ENCODE measurements around the gene CACNA2D4.

CACNA2D4 gene

GRCh38 chr12:1882405-1882804 is 36.0 kb downstream of the CACNA2D4 start:
- Histone ChIP-seq H3K27me3 (replicated peaks; ENCODE audit: control insufficient read depth, insufficient read depth, low read length) (peaks cover 84% of the 10 kb centered on the region), H3K36me3 (ENCODE audit: control insufficient read depth, insufficient read depth, low read length, severe bottlenecking) (no peaks in the 10 kb centered on the region), H3K9ac (ENCODE audit: low read length) (no peak overlapping the region), H3K4me1 (ENCODE audit: control insufficient read depth, insufficient read depth, low read length) (no peaks in the 10 kb centered on the region), H3K4me3 (ENCODE audit: low read length) (no peak overlapping the region), H3K9me3 (ENCODE audit: control insufficient read depth, low read length) (no peaks in the 10 kb centered on the region)
- no peak for DNase-seq (ENCODE audit: low read depth)

DNA sequence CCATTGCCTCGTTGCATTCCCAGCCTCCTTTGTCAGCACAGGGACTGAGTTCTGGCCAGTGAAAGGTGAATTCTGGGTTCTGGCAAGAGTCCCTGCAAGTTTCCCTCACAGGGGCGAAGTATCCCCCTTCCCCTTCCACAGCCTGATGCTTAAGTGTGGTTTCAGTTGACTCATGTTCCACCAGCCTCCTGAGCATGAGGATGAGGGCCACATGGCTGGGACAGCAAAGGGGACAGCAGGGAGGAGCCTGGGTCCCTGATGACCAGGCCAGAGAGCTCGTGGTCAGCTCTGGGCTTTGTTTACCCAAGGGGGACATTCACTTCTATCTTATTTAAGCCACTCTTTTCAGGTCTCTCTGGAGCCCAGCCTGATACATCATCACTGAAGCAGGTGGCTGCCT is 36.5 kb downstream of the CACNA2D4 start:
- no peak for DNase-seq (ENCODE audit: low read depth)
- no peaks in the 10 kb centered on the region for H3K4me1 ChIP-seq (ENCODE audit: control insufficient read depth, insufficient read depth, low read length)
- H3K4me3 ChIP-seq (ENCODE audit: low read length), result no peak overlapping the region
- peaks cover 84% of the 10 kb centered on the region for H3K27me3 ChIP-seq (replicated peaks; ENCODE audit: control insufficient read depth, insufficient read depth, low read length)
- no peak overlapping the region for H3K9ac ChIP-seq (ENCODE audit: low read length)
- no peaks in the 10 kb centered on the region for H3K36me3 ChIP-seq (ENCODE audit: control insufficient read depth, insufficient read depth, low read length, severe bottlenecking)
- peaks cover 3% of the 10 kb centered on the region for H3K9me3 ChIP-seq (ENCODE audit: control insufficient read depth, low read length)

DNA sequence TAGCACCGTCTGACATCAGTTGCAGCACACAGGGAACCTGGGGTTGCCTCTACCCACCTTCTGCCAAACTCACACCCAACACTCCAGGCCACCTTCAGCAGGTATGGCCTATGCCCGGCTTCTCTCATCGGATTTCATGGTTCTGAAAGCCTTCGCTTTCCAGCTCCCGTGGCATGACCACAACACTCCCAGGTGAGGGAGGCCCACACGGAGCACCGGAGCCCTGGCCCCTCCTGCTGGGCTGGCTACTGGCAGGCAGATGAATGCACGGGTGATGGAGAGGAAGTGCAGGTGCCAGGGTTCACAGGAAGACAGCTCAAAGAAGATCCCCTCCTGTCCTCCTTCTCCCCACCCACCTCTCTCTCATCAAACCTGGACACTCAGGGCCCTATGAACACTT is 37.2 kb downstream of the CACNA2D4 start:
- Histone ChIP-seq H3K27me3 (replicated peaks; ENCODE audit: control insufficient read depth, insufficient read depth, low read length) (peaks cover 84% of the 10 kb centered on the region), H3K4me1 (ENCODE audit: control insufficient read depth, insufficient read depth, low read length) (no peaks in the 10 kb centered on the region), H3K9ac (ENCODE audit: low read length) (no peak overlapping the region), H3K9me3 (ENCODE audit: control insufficient read depth, low read length) (peaks cover 8% of the 10 kb centered on the region), H3K36me3 (ENCODE audit: control insufficient read depth, insufficient read depth, low read length, severe bottlenecking) (no peaks in the 10 kb centered on the region), H3K4me3 (ENCODE audit: low read length) (no peak overlapping the region)
- no peak for DNase-seq (ENCODE audit: low read depth)

DNA sequence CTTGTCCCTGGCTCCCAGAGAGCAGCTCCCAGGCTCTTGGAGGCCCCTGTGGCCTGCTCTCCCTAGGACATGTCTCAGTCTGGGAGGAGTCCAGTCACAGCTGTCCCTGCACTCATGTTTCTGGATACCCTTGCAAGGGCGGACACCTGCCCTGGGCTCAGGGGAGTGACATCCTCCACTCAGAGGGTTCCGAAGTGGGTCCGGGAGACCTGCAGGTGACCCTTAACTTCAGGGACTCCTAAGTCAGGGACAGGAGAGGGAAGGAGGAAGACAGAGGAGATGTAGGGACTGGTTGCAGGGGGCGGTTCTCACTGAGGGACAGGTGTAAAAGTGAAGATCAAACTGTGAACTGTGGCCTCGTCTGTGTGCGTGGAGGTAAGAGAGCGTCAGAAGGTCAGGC is 37.6 kb downstream of the CACNA2D4 start:
- no peak for DNase-seq (ENCODE audit: low read depth)
- Histone ChIP-seq H3K4me1 (ENCODE audit: control insufficient read depth, insufficient read depth, low read length) (no peaks in the 10 kb centered on the region), H3K9ac (ENCODE audit: low read length) (no peak overlapping the region), H3K36me3 (ENCODE audit: control insufficient read depth, insufficient read depth, low read length, severe bottlenecking) (no peaks in the 10 kb centered on the region), H3K4me3 (ENCODE audit: low read length) (no peak overlapping the region), H3K27me3 (replicated peaks; ENCODE audit: control insufficient read depth, insufficient read depth, low read length) (peaks cover 84% of the 10 kb centered on the region), H3K9me3 (ENCODE audit: control insufficient read depth, low read length) (peaks cover 8% of the 10 kb centered on the region)

GRCh38 chr12:1880153-1880845 is 38.2 kb downstream of the CACNA2D4 start:
- no peak for DNase-seq (ENCODE audit: low read depth)
- Histone ChIP-seq H3K9ac (ENCODE audit: low read length) (no peak overlapping the region), H3K27me3 (replicated peaks; ENCODE audit: control insufficient read depth, insufficient read depth, low read length) (peaks cover 84% of the 10 kb centered on the region), H3K4me3 (ENCODE audit: low read length) (no peak overlapping the region), H3K9me3 (ENCODE audit: control insufficient read depth, low read length) (peaks cover 8% of the 10 kb centered on the region), H3K36me3 (ENCODE audit: control insufficient read depth, insufficient read depth, low read length, severe bottlenecking) (no peaks in the 10 kb centered on the region), H3K4me1 (ENCODE audit: control insufficient read depth, insufficient read depth, low read length) (no peaks in the 10 kb centered on the region)

GRCh38 chr12:1879633-1880032 is 38.8 kb downstream of the CACNA2D4 start:
- peaks cover 10% of the 10 kb centered on the region for H3K9me3 ChIP-seq (ENCODE audit: control insufficient read depth, low read length)
- no peaks in the 10 kb centered on the region for H3K36me3 ChIP-seq (ENCODE audit: control insufficient read depth, insufficient read depth, low read length, severe bottlenecking)
- peaks cover 86% of the 10 kb centered on the region for H3K27me3 ChIP-seq (replicated peaks; ENCODE audit: control insufficient read depth, insufficient read depth, low read length)
- no peak for DNase-seq (ENCODE audit: low read depth)
- no peak overlapping the region for H3K9ac ChIP-seq (ENCODE audit: low read length)
- no peaks in the 10 kb centered on the region for H3K4me1 ChIP-seq (ENCODE audit: control insufficient read depth, insufficient read depth, low read length)
- no peak overlapping the region for H3K4me3 ChIP-seq (ENCODE audit: low read length)

- no peaks in the 10 kb centered on the region for H3K4me1 ChIP-seq (ENCODE audit: control insufficient read depth, insufficient read depth, low read length)
- H3K36me3 ChIP-seq (ENCODE audit: control insufficient read depth, insufficient read depth, low read length, severe bottlenecking), result no peaks in the 10 kb centered on the region
- no peak overlapping the region for H3K4me3 ChIP-seq (ENCODE audit: low read length)
- H3K9me3 ChIP-seq (ENCODE audit: control insufficient read depth, low read length), result peaks cover 16% of the 10 kb centered on the region
- no peak overlapping the region for H3K9ac ChIP-seq (ENCODE audit: low read length)
- no peak for DNase-seq (ENCODE audit: low read depth)
- H3K27me3 ChIP-seq (replicated peaks; ENCODE audit: control insufficient read depth, insufficient read depth, low read length), result peaks cover 84% of the 10 kb centered on the region
These were observed 39.8 kb downstream of the CACNA2D4 start for GRCh38 chr12:1878695-1879094.

GRCh38 chr12:1878214-1878613 is 40.2 kb downstream of the CACNA2D4 start:
- no peak overlapping the region for H3K9ac ChIP-seq (ENCODE audit: low read length)
- H3K36me3 ChIP-seq (ENCODE audit: control insufficient read depth, insufficient read depth, low read length, severe bottlenecking), result no peaks in the 10 kb centered on the region
- H3K9me3 ChIP-seq (ENCODE audit: control insufficient read depth, low read length), result peaks cover 16% of the 10 kb centered on the region
- H3K4me3 ChIP-seq (ENCODE audit: low read length), result no peak overlapping the region
- no peaks in the 10 kb centered on the region for H3K4me1 ChIP-seq (ENCODE audit: control insufficient read depth, insufficient read depth, low read length)
- DNase-seq (ENCODE audit: low read depth), result no peak
- H3K27me3 ChIP-seq (replicated peaks; ENCODE audit: control insufficient read depth, insufficient read depth, low read length), result peaks cover 84% of the 10 kb centered on the region

DNA sequence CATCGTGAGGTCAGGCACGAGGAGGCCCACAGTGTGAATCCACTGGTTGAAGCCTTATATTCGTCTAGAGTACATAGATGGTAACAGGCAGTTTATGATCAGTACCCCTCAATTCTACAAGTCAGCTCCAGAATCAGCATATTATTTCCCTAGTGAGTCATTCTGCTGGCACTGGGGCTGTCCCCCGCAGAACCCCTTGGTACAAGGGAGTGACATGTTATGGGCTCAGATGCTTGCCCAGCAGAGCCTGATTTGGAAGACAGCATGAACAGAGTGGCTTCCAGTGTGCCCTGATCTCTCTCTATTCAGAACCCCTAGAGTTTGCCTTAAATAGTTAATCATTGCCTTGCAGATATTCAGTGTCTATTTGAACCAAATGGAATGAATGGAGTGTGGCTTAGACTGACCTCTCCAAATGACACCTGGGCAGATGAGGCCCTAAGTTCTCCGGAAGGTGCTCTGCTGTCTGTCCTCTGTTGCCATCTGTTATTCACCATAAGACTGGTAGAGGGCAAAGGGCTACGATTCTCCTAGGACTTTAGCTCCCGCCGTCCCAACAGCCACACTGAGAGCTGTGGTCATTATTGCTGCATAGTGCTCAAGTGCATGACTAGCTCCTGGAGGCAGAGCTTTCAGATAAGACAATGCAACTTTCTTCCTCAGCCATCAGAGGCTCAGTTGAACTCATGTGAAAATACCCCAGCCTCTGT is 41.1 kb downstream of the CACNA2D4 start:
- no peaks in the 10 kb centered on the region for H3K4me1 ChIP-seq (ENCODE audit: control insufficient read depth, insufficient read depth, low read length)
- peaks cover 85% of the 10 kb centered on the region for H3K27me3 ChIP-seq (replicated peaks; ENCODE audit: control insufficient read depth, insufficient read depth, low read length)
- peaks cover 19% of the 10 kb centered on the region for H3K9me3 ChIP-seq (ENCODE audit: control insufficient read depth, low read length)
- no peak overlapping the region for H3K4me3 ChIP-seq (ENCODE audit: low read length)
- no peaks in the 10 kb centered on the region for H3K36me3 ChIP-seq (ENCODE audit: control insufficient read depth, insufficient read depth, low read length, severe bottlenecking)
- H3K9ac ChIP-seq (ENCODE audit: low read length), result no peak overlapping the region
- no peak for DNase-seq (ENCODE audit: low read depth)

DNA sequence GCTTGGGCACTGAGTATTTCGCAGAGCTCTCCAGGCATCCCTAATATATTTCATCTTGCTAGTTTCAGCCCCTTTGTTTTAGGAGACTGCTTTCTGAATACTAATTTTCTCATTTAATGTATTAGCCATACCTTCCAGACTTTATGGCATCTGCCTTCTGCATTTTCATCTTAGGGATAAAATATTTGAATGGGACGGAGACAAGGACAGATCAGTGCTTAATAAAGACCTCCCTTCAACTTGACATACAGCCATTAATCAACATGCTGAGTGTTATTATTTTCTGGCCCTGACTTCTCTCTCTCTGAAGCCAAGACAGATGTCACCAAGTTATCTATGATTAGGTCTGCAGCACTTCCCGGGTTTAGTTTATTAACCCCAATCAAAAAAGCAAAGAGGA is 42.4 kb downstream of the CACNA2D4 start:
- DNase-seq (ENCODE audit: low read depth), result no peak
- H3K36me3 ChIP-seq (ENCODE audit: control insufficient read depth, insufficient read depth, low read length, severe bottlenecking), result no peaks in the 10 kb centered on the region
- no peak overlapping the region for H3K9ac ChIP-seq (ENCODE audit: low read length)
- peaks cover 19% of the 10 kb centered on the region for H3K9me3 ChIP-seq (ENCODE audit: control insufficient read depth, low read length)
- H3K4me1 ChIP-seq (ENCODE audit: control insufficient read depth, insufficient read depth, low read length), result no peaks in the 10 kb centered on the region
- H3K27me3 ChIP-seq (replicated peaks; ENCODE audit: control insufficient read depth, insufficient read depth, low read length), result peaks cover 91% of the 10 kb centered on the region
- no peak overlapping the region for H3K4me3 ChIP-seq (ENCODE audit: low read length)

DNA sequence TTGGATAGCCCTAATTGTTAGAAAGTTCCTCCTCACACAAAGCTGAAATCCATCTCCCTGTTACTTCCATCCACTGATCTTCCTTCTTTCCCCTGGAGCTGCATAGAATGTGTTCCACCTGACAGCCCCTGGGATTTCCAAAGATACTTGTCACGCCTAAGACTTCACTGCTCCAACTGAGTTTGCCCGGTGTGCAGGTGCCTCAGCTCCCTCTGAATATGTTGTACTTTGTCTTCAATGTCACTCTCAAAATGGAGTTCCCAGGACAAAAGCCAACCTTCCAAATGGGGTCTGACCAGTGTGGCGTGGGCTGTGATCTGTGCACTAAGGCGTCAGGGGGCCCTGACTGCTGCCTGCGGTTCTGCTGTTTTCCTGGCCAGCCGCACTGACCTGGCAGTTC is 42.8 kb downstream of the CACNA2D4 start:
- no peak overlapping the region for H3K4me3 ChIP-seq (ENCODE audit: low read length)
- DNase-seq (ENCODE audit: low read depth), result no peak
- H3K36me3 ChIP-seq (ENCODE audit: control insufficient read depth, insufficient read depth, low read length, severe bottlenecking), result no peaks in the 10 kb centered on the region
- H3K9ac ChIP-seq (ENCODE audit: low read length), result no peak overlapping the region
- peaks cover 88% of the 10 kb centered on the region for H3K27me3 ChIP-seq (replicated peaks; ENCODE audit: control insufficient read depth, insufficient read depth, low read length)
- H3K9me3 ChIP-seq (ENCODE audit: control insufficient read depth, low read length), result peaks cover 19% of the 10 kb centered on the region
- no peaks in the 10 kb centered on the region for H3K4me1 ChIP-seq (ENCODE audit: control insufficient read depth, insufficient read depth, low read length)
